ENCODE measurements around the gene WFDC5. TPM values are rescaled to one million over a fixed set of nuclear protein-coding genes. Genes with fewer than 3 reads are reported as not detected.
A peak's percentile ranks its signal among the peaks of the same experiment; 100 is the strongest.
"Not testable (repeated sequence)": the region's sequence is repeated elsewhere in the genome, so short reads cannot be mapped to it uniquely, and the experiment has no call there.

Gene WFDC5
- total RNA-seq, 2 experiments from 2014 or later, result not detected

DNA sequence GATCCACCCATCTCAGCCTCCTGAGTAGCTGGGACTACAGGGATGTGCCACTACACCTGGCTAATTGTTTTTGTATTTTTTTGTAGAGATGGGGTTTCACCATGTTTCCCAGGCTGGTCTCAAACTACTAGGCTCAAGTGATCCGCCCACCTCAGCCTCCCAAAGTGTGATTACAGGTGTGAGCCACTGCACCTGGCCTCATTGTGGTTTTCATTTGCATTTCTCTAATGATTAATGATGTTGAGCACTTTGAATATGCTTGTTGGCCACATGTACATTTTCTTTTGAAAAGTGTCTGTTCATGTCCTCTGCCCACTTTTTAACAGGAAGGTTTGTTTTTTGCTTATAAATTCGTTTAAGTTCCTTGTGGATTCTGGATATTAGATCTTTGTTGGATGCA lies 51.9 kb downstream of the WFDC5 start:
- CTCF ChIA-PET, result interaction anchor here (1.0 to 1.7 kb wide), 3 partner anchors 9 to 19 kb away, joined by 3 to 9 read pairs (median 3); no protein-coding TSS in a partner anchor
- peaks cover 77% of the 10 kb centered on the region for H3K4me1 Mint-ChIP-seq (ENCODE audit: low read depth)
- H3K27me3 Mint-ChIP-seq (ENCODE audit: low read depth); H3K9me3 Mint-ChIP-seq; intact Hi-C loops (cut with micrococcal nuclease); H3K4me3 Mint-ChIP-seq: not testable (repeated sequence)
- peak; percentile 30 for DNase-seq
- H3K27ac Mint-ChIP-seq, result peak overlapping the region; percentile 32
- H3K36me3 Mint-ChIP-seq (ENCODE audit: low read depth), result peaks cover 26% of the 10 kb centered on the region

DNA sequence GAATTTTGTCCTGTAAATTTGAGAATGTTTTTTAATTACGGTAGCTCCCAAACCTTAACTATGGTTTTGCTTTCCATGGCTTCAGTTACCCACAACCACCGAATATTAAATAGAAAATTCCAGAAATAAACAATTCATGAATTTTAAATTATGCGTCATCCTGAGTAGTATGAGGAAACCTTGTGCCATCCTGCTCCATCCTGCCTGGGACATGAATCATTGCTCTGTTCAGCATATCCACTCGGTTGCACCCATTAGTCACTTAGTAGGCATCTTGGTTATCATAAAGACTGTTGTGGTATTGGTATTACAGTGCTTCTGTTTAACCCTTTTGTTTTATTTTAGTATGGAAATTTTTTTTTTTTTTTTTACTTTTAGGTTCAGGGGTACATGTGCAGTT lies 53.7 kb downstream of the WFDC5 start:
- peak; percentile 31 for DNase-seq
- H3K36me3 Mint-ChIP-seq (ENCODE audit: low read depth), result peaks cover 22% of the 10 kb centered on the region
- H3K4me1 Mint-ChIP-seq (ENCODE audit: low read depth), result peaks cover 76% of the 10 kb centered on the region
- no peak overlapping the region for H3K4me3 Mint-ChIP-seq
- intact Hi-C loops (cut with micrococcal nuclease), result loop anchor here (1.0 kb wide), 1 partner anchor 10 kb away; no protein-coding TSS in a partner anchor
- CTCF ChIA-PET, result interaction anchor here (0.6 to 1.7 kb wide), 3 partner anchors 11 to 18 kb away, joined by 4 to 13 read pairs (median 4); no protein-coding TSS in a partner anchor
- H3K27ac Mint-ChIP-seq, result peak overlapping the region; percentile 5
- H3K9me3 Mint-ChIP-seq, result no peaks in the 10 kb centered on the region
- no peaks in the 10 kb centered on the region for H3K27me3 Mint-ChIP-seq (ENCODE audit: low read depth)

DNA sequence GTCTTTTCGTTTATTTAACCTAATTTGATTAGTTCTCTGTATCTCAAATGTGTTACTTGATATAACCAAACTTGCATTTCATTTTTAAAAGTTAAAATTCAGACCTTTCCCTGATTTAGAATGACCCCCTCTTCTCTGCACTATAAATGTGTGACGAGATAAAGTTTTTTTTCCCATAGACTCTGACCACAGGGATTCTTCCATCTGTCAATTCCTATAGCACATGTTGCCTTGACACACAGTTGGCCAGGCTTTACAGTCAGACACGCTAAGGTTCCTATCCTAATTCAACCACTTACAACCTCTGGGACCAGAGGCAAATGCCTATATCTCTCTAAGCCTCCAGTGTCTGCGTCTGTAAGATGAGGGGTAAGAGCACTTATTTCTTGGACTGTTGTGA lies 54.7 kb downstream of the WFDC5 start:
- no peak overlapping the region for H3K4me3 Mint-ChIP-seq
- peaks cover 80% of the 10 kb centered on the region for H3K4me1 Mint-ChIP-seq (ENCODE audit: low read depth)
- no peaks in the 10 kb centered on the region for H3K27me3 Mint-ChIP-seq (ENCODE audit: low read depth)
- H3K9me3 Mint-ChIP-seq, result no peaks in the 10 kb centered on the region
- no peak for DNase-seq
- CTCF ChIA-PET, result interaction anchor here (0.5 to 1.7 kb wide), 2 partner anchors 17 to 448 kb away, joined by 3 to 13 read pairs; no protein-coding TSS in a partner anchor
- intact Hi-C loops (cut with micrococcal nuclease), result no loop called here
- peak overlapping the region; percentile 64 for H3K27ac Mint-ChIP-seq
- H3K36me3 Mint-ChIP-seq (ENCODE audit: low read depth), result peaks cover 27% of the 10 kb centered on the region

Other genes starting within 250 kb of the WFDC5 start
- gene YWHAB, start 229.5 kb downstream of the WFDC5 start, total RNA-seq, result 100 to 1,000 TPM; 245 to 260 TPM
- gene PABPC1L, start 205.1 kb downstream of the WFDC5 start, total RNA-seq, result 10 to 100 TPM; 71.0 to 72.8 TPM
- 10 to 100 TPM; 44.0 to 45.9 TPM for gene TOMM34, start 154.8 kb downstream of the WFDC5 start, total RNA-seq
- gene STK4, start 148.7 kb downstream of the WFDC5 start, total RNA-seq, result 100 to 1,000 TPM; 110 to 116 TPM
- under 1 TPM; 0.40 to 0.48 TPM for gene KCNS1, start 14.0 kb downstream of the WFDC5 start, total RNA-seq
- not detected for gene WFDC12, start 9.3 kb upstream of the WFDC5 start, total RNA-seq
- gene PI3, start 59.7 kb upstream of the WFDC5 start, total RNA-seq, result not detected
- not detected for gene SEMG1, start 91.9 kb upstream of the WFDC5 start, total RNA-seq
- not detected for gene SEMG2, start 106.2 kb upstream of the WFDC5 start, total RNA-seq
- gene SLPI, start 139.4 kb upstream of the WFDC5 start, total RNA-seq, result not detected
- not detected for gene RBPJL, start 191.7 kb upstream of the WFDC5 start, total RNA-seq
- gene MATN4, start 193.1 kb upstream of the WFDC5 start, total RNA-seq, result 1 to 10 TPM; 1.0 to 1.5 TPM
- 10 to 100 TPM; 28.4 to 31.4 TPM for gene SDC4, start 233.2 kb upstream of the WFDC5 start, total RNA-seq
- 10 to 100 TPM; 24.0 to 26.0 TPM for gene SYS1, start 248.0 kb upstream of the WFDC5 start, total RNA-seq

Measured in activated naive CD4-positive, alpha-beta T cell treated with anti-CD3 and anti-CD28 coated beads for 36 hours (primary cell).